Measurements from ENCODE around the gene ADGRG6.
"Not testable (repeated sequence)": the region's sequence is repeated elsewhere in the genome, so short reads cannot be mapped to it uniquely, and the experiment has no call there.

Gene ADGRG6

GRCh38 chr6:142301651-142302391, at the start of gene ADGRG6:
Gene ADGRG6 (plus strand): TSS chr6:142302007. CDS start chr6:142302330, 323 bp downstream.
- peak; percentile 29 to 64 for DNase-seq

GRCh38 chr6:142254513-142254912, 47.3 kb upstream of the ADGRG6 start:
- DNase-seq = no peak

DNA sequence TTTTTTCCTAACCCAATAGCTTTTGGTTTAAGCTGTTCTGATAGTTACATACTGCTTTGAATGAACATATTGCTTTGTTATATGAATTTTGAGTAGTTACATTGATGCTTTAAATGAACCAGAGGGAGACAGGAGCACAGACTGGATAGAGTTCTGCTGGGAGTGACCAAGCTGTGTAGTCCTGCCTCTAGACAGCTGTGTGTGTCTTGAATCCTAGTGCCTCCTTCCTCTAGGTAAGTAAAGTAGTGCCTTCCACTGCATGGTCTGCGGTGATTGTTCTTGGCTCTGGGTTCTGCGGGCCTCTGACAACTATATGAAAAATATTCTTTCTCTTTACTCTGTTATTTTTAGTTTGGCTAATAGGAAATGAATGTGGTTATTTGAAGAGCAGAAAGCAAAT, 46.0 kb upstream of the ADGRG6 start:
- no peak for DNase-seq

GRCh38 chr6:142258305-142258704, 43.5 kb upstream of the ADGRG6 start:
- DNase-seq = no peak

DNA sequence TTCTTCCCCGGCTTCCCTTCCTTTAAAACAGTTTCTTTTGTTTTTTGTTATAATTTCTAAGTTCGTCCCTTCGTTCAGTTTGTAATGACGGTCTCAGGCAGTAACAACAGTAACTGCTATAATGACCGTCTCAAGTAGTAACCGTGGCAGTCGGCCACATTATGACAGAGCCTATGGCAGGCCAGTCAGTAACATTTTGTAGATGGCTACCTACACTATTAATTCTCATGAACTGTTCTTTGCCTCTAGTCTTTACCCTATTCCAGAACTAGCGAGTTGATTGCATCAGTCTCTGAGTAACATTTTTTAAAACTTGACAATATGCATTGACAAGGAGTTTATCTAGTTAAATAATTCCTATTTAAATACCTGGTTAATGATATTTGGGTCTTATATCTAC, 43.0 kb upstream of the ADGRG6 start:
- DNase-seq = no peak

GRCh38 chr6:142260748-142261147, 41.1 kb upstream of the ADGRG6 start:
- DNase-seq = no peak

DNA sequence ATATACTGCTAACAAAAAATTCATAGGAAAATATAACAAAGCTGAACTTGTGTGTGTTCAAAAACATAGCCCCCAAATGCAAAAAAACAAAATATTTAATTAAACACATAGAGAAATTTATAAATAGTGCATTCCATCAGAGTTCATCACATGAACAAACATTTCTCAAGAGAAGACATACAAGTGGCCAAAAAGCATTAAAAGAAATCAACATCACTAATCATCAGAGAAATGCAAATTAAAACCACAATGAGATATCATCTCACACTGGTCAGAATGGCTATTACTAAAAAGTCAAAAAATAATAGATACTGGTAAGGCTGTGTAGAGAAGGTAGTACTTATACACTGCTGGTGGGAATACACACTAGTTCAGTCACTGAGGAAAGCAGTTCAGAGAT, 39.6 kb upstream of the ADGRG6 start:
- no peak for DNase-seq

GRCh38 chr6:142265476-142265875, 36.3 kb upstream of the ADGRG6 start:
- DNase-seq = no peak

DNA sequence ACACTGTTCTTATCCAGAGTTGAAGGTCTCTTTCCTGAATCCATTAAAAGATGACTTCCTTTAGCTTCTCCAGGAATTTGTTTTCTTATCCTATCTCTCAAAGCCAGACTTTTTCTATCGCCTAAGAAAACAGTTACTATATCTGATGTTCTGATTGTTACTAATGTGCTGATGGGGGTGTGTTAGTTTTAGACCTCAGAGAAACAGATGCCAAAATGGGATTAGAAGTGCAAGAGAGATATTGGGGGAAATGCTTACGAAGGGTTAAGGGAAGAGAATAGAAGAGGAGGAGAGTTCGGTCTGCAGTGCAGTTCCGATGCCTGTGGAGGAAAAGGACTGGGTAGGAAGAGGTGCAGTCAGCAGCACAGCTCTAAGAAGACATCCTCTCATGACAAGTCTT, 35.7 kb upstream of the ADGRG6 start:
- no peak for DNase-seq

DNA sequence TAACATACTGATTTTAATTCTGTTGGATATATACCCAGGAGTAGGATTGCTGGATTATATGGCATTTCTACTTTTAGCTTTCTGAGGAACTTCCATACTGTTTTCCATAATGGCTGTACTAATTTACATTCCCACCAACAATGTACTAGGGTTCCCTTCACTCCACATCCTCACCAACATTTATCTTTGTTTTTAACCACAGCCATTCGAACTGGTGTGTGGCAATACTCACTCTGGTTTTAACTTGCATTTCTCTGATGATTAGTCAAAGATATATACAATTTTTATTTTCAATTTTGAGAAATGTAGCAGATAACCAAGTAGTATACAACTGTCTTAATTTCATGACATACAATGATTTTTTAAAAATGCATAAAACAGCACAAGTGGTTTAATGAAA, 30.3 kb upstream of the ADGRG6 start:
- DNase-seq = no peak

DNA sequence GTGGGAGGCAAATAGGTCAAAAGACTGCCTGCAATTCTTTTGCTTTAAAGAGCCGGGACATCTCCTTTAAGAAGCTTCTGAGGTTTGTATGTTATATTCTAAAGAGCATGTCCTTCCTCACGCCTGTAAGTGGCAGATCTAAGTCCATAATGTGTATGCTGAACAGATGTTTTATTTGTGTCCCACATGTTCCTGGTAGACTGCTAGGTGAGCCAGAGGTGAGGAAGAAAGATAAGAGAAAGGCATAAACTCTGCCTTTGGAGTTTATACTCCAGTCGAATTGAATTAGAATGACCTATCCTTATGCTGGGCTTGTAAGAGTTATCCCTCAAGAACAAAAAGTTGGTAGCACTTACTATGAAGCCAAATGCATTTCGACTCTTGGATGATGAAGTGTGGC, 27.2 kb upstream of the ADGRG6 start:
- no peak for DNase-seq

DNA sequence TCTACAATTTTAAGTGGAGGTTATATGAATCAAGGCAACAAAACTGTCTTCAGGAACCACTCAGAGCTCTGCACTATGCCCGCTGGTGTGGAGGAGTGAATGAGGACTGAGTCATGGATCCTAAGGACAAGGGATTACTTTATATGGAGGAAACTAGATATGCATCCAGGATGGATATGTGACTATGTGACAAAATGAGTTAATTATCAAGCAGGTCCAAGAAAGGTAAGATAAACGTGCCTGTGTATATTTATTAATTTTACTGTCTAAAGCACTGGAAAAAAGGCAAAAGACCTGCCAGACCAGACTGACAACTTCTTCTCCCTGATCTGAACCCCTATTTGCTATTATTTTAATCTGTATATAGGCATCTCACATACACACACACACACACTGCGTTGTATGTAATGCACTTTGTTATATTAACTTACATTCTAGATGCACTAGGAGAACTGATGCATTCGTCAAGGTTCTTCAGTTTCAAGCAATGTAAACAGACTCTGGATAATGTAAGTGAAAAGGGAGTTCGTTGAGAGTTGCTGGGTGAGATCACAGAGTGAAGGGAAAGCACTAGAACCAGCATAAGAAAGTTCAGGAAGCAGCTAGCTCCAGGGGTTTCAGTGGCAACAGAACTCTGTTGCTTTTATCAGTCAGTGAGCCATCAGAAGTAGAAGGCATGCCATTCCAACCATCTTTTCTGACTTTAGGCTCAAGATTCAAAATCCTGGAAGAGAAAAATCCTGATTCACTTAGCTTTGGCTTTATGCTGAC, 26.4 kb upstream of the ADGRG6 start:
- no peak for DNase-seq

GRCh38 chr6:142276256-142276655, 25.6 kb upstream of the ADGRG6 start:
- no peak for DNase-seq

GRCh38 chr6:142279350-142280180, 22.2 kb upstream of the ADGRG6 start:
- DNase-seq = no peak

DNA sequence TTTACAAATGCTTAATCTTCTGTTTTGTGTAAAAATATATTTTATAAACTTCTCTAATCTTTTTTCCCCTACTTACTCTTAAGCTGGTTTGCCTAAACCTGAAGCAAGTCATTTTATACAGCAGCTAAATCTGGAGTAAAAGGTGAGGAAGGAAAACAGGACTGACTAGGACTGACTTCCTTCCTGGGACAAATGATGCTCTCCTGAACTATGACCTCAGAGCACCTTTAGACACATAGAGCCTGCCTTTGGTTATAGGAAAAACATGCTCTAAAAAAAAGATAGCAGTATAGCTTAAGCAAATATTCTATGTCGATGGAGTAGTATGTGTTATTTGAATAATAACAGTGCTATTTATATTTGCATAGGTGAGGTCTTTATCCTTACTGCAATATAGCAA, 21.5 kb upstream of the ADGRG6 start:
- no peak for DNase-seq

DNA sequence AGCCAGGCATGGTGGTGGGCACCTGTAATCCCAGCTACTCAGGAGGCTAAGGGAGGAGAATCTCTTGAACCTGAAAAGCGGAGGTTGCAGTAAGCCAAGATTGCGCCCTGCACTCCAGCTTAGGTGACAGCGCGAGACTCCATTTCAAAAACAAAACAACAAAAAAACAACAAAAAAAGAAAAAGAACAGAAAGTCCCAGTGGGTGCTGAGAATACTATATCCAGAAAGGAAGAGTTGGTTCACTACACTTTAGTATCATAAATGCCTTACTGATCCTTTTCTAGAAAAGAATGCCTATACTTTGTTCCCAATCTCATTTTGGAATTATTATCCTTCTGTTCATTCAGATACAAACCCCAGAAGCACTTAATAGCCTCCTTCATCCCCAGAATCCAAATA, 20.9 kb upstream of the ADGRG6 start:
- no peak for DNase-seq

GRCh38 chr6:142283138-142283537, 18.7 kb upstream of the ADGRG6 start:
- not testable (repeated sequence) for DNase-seq

DNA sequence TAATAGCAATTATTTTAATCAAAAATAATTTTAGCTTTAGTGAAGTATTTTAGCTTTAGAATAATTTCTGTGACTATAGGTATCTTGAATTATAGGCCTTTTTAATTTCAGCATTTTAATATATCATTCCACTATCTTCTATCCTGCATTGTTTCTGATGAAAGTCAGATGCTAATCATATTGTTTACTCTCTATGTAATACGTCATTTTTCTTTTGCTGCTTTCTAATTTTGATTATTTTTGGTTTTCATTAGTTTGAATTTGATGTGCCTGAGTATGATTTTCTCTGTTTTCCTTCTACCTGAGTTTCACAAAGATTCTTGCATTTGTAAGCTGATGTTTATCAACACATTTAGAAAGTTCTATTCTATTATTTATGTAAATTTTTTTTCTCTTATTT, 17.4 kb upstream of the ADGRG6 start:
- DNase-seq = no peak

- DNase-seq = no peak
These were observed 16.3 kb upstream of the ADGRG6 start for GRCh38 chr6:142285235-142286087.

DNA sequence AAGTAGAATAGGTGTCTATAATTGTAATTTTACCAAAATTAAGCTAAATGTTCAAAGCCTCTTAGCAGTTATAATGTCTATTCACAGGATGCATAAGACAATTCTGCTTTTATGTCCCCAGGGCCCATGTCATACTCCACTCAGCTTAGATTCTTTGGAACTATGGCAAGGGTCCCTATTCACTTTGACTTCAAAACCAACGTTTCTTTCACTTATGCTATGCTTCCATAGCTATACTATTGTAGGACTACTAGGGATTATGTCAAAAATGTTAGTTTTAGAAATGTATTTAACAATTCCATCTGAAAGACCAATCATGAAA, 15.8 kb upstream of the ADGRG6 start:
- DNase-seq = no peak

DNA sequence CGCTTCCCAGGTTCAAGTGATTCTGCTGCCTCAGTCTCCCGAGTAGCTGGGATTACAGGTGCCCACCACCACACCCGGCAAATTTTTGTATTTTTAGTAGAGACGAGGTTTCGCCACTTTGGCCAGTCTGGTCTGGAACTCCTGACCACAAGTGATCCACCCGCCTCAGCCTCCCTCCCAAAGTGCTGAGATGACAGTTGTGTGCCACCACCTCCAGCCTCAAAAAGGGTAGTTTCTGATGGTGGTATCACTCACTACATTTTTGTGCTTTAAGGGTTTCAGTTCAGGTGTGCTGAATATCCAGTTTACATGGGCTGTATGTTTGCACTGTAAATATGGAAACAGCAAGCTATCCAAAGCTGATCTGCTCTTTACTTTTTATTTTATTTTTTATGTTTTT, 12.1 kb upstream of the ADGRG6 start:
- no peak for DNase-seq

- no peak for DNase-seq
These were observed 11.0 kb upstream of the ADGRG6 start for GRCh38 chr6:142290851-142291250.

GRCh38 chr6:142291512-142291911, 10.3 kb upstream of the ADGRG6 start:
- DNase-seq = no peak

Measured in NCI-H1930 (cell line).